Astrocyte of the hippocampus (primary cell): Measurements from ENCODE around the gene PRR16.
A peak's percentile ranks its signal among the peaks of the same experiment; 100 is the strongest.

Source experiments
- DNase-seq: peaks from one replicate; pipeline ENCODE4 v3.0.0; 2011; ENCODE audit warnings: low read depth, low spot score

Gene PRR16

GRCh38 chr5:120463006-120463680 is 957 bp upstream of the PRR16 start:
- no peak for DNase-seq

GRCh38 chr5:120464627-120465435 is 731 bp downstream of the PRR16 start:
- peak; percentile 76 for DNase-seq

- peak; percentile 79 for DNase-seq
Observed at GRCh38 chr5:120465436-120465961, 1.4 kb downstream of the PRR16 start.

GRCh38 chr5:120466341-120467006 is 2.4 kb downstream of the PRR16 start:
- DNase-seq: no peak

- no peak for DNase-seq
Observed at GRCh38 chr5:120471971-120472370, 7.9 kb downstream of the PRR16 start.

- no peak for DNase-seq
Observed at GRCh38 chr5:120472911-120473310, 8.8 kb downstream of the PRR16 start.

- DNase-seq: no peak
Observed at GRCh38 chr5:120473332-120473731, 9.2 kb downstream of the PRR16 start.

GRCh38 chr5:120476063-120476462 is 12.0 kb downstream of the PRR16 start:
- no peak for DNase-seq

GRCh38 chr5:120479066-120479465 is 15.0 kb downstream of the PRR16 start:
- peak; percentile 53 for DNase-seq

GRCh38 chr5:120499876-120500563 is 35.9 kb downstream of the PRR16 start:
- DNase-seq: no peak

GRCh38 chr5:120502531-120502930 is 38.4 kb downstream of the PRR16 start:
- DNase-seq: no peak

GRCh38 chr5:120503341-120503740 is 39.2 kb downstream of the PRR16 start:
- DNase-seq: no peak

GRCh38 chr5:120504057-120504456 is 40.0 kb downstream of the PRR16 start:
- DNase-seq: no peak

GRCh38 chr5:120507197-120507596 is 43.1 kb downstream of the PRR16 start:
- DNase-seq: no peak

GRCh38 chr5:120507800-120508463 is 43.8 kb downstream of the PRR16 start:
- no peak for DNase-seq

- no peak for DNase-seq
Observed at GRCh38 chr5:120509053-120509452, 45.0 kb downstream of the PRR16 start.

- DNase-seq: no peak
Observed at GRCh38 chr5:120510098-120510637, 46.1 kb downstream of the PRR16 start.

- DNase-seq: no peak
Observed at GRCh38 chr5:120510994-120511686, 47.0 kb downstream of the PRR16 start.

- no peak for DNase-seq
Observed at GRCh38 chr5:120512068-120512467, 48.0 kb downstream of the PRR16 start.
